Smooth muscle cell (in vitro differentiated cells): ENCODE measurements around the gene DLG2. TPM values are rescaled to one million over a fixed set of nuclear protein-coding genes. Genes with fewer than 3 reads are reported as not detected.

Source experiments
- DNase-seq: peaks from one replicate; lab custom pipeline; 2025; ENCODE audit not compliant: unreplicated experiment; lab: John Stamatoyannopoulos, UW
- H2AFZ ChIP-seq: fragments of 200-600 bp; sonication (generic); 2 replicates; pipeline ENCODE4 v1.6.0; 2016; ENCODE audit warnings: antibody characterized with exemption, low read depth, mild to moderate bottlenecking
- H3F3A ChIP-seq: fragments of 200-600 bp; sonication (generic); 2 replicates; pipeline ENCODE4 v1.6.0; 2017; ENCODE audit warnings: antibody characterized with exemption, low read depth
- H3K27ac ChIP-seq: fragments of 200-600 bp; sonication (generic); 2 replicates; pipeline ENCODE4 v1.5.1; 2016; ENCODE audit warnings: low read depth, mild to moderate bottlenecking
- H3K27me3 ChIP-seq: fragments of 200-600 bp; sonication (generic); 2 replicates; pipeline ENCODE4 v1.6.1; 2016; ENCODE audit warnings: low read depth, mild to moderate bottlenecking
- H3K36me3 ChIP-seq: fragments of 200-600 bp; sonication (generic); 2 replicates; pipeline ENCODE4 v1.5.1; 2016; ENCODE audit warnings: low read depth
- H3K4me1 ChIP-seq: fragments of 200-600 bp; sonication (generic); 2 replicates; pipeline ENCODE4 v1.5.1; 2016; ENCODE audit warnings: low read depth
- H3K4me2 ChIP-seq: fragments of 200-600 bp; sonication (generic); 2 replicates; pipeline ENCODE4 v1.6.0; 2016; ENCODE audit warnings: mild to moderate bottlenecking
- H3K4me3 ChIP-seq: fragments of 200-600 bp; sonication (generic); 2 replicates; pipeline ENCODE4 v1.5.1; 2016; ENCODE audit warnings: mild to moderate bottlenecking
- H3K79me2 ChIP-seq: fragments of 200-600 bp; sonication (generic); 2 replicates; pipeline ENCODE4 v1.6.0; 2016; ENCODE audit warnings: low read depth, mild to moderate bottlenecking
- H3K9ac ChIP-seq: fragments of 200-600 bp; sonication (generic); 2 replicates; pipeline ENCODE4 v1.6.0; 2016; ENCODE audit warnings: low read depth
- H3K9me3 ChIP-seq: fragments of 200-600 bp; sonication (generic); replicated peaks from 2 replicates; pipeline ENCODE4 v1.5.1; 2016; ENCODE audit warnings: low read depth
- H4K20me1 ChIP-seq: fragments of 200-600 bp; sonication (generic); 2 replicates; pipeline ENCODE4 v1.6.0; 2016; ENCODE audit warnings: low read depth
- CTCF ChIP-seq: fragments of 200-600 bp; sonication (generic); IDR thresholded peaks from 2 replicates; pipeline ENCODE4 v1.5.1; 2017; ENCODE audit warnings: borderline replicate concordance, mild to moderate bottlenecking, antibody characterized with exemption; ENCODE audit not compliant: insufficient read depth, poor library complexity, severe bottlenecking
- WGBS: methylation state at CpG from one replicate; pipeline ENCODE4 v1.1.7; 2016; ENCODE audit warnings: low lambda C conversion rate; 5-methylcytosine and 5-hydroxymethylcytosine counted together
- polyA plus RNA-seq: library from polyadenylated mRNA; unstranded; fragments of >200 nt; fragmentation: Nextera tagmentation; extraction: Ambion mirVana; gene quantifications from 2 replicates; pipeline ENCODE4 v1.2.1, GENCODE V29; 2016
- total RNA-seq: library from RNA; depleted of rRNA; stranded (reverse); fragments of >200 nt; gene quantifications from 2 replicates; pipeline ENCODE4 v1.2.3, GENCODE V29; 2014

The DLG2 gene
- total and polyA plus RNA-seq, 2 experiments from 2014 or later: 0.74 to 1.1 TPM

DNA sequence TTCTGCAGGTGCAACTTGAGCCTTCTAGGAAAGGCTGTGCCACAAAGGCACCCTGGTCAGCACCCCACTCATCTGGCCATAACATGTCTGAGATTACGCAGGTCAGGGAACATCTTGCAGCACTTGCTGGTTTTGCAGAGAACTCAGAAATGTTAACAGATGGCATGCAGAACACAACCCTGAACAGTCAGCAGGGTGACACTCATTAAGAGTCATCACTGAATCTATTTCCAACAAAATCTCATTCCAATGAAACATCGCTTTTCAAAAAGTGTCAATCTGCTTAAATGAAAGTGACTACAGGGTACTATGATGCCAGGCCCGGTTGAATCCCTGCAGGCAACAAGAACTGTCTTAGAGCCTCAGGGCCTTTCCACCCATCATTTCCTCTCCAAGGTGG, 1971.2 kb downstream of the DLG2 start:
- Histone ChIP-seq H3F3A (no peaks in the 10 kb centered on the region), H2AFZ (no peak overlapping the region), H3K4me3 (no peak overlapping the region), H4K20me1 (no peaks in the 10 kb centered on the region), H3K9me3 (no peaks in the 10 kb centered on the region), H3K27ac (no peak overlapping the region), H3K36me3 (no peaks in the 10 kb centered on the region), H3K27me3 (no peaks in the 10 kb centered on the region), H3K4me2 (no peak overlapping the region), H3K4me1 (no peaks in the 10 kb centered on the region), H3K79me2 (no peaks in the 10 kb centered on the region), H3K9ac (no peak overlapping the region)
- WGBS: 92% methylated on average over 3 of the region's 3 CpGs
- TF ChIP-seq CTCF: no peak
- DNase-seq: no peak

- Histone ChIP-seq H3F3A (no peaks in the 10 kb centered on the region), H3K9ac (no peak overlapping the region), H3K27me3 (no peaks in the 10 kb centered on the region), H3K4me1 (no peaks in the 10 kb centered on the region), H3K79me2 (no peaks in the 10 kb centered on the region), H3K4me2 (no peak overlapping the region), H2AFZ (no peak overlapping the region), H3K4me3 (no peak overlapping the region), H4K20me1 (no peaks in the 10 kb centered on the region), H3K27ac (no peak overlapping the region), H3K36me3 (no peaks in the 10 kb centered on the region), H3K9me3 (no peaks in the 10 kb centered on the region)
- 61% methylated on average over 1 of the region's 1 CpG for WGBS
- DNase-seq: no peak
- no peak for TF ChIP-seq CTCF
Observed at GRCh38 chr11:83649528-83649855, 1977.7 kb downstream of the DLG2 start.

GRCh38 chr11:83648610-83649527, 1978.3 kb downstream of the DLG2 start:
- 90% methylated on average over 2 of the region's 2 CpGs for WGBS
- Histone ChIP-seq H3K27me3 (no peaks in the 10 kb centered on the region), H3K9ac (no peak overlapping the region), H3K4me2 (no peak overlapping the region), H3K36me3 (no peaks in the 10 kb centered on the region), H3K4me3 (no peak overlapping the region), H3F3A (no peaks in the 10 kb centered on the region), H2AFZ (no peak overlapping the region), H3K9me3 (no peaks in the 10 kb centered on the region), H3K4me1 (no peaks in the 10 kb centered on the region), H3K27ac (no peak overlapping the region), H3K79me2 (no peaks in the 10 kb centered on the region), H4K20me1 (no peaks in the 10 kb centered on the region)
- DNase-seq: no peak
- TF ChIP-seq CTCF: no peak

- Histone ChIP-seq H3K36me3 (no peaks in the 10 kb centered on the region), H3K4me2 (no peak overlapping the region), H3K4me3 (no peak overlapping the region), H2AFZ (no peak overlapping the region), H3K27ac (no peak overlapping the region), H3K4me1 (no peaks in the 10 kb centered on the region), H3K9me3 (no peaks in the 10 kb centered on the region), H3K27me3 (no peaks in the 10 kb centered on the region), H4K20me1 (no peaks in the 10 kb centered on the region), H3F3A (no peaks in the 10 kb centered on the region), H3K9ac (no peak overlapping the region), H3K79me2 (no peaks in the 10 kb centered on the region)
- WGBS: 89% methylated on average over 3 of the region's 3 CpGs
- no peak for TF ChIP-seq CTCF
- DNase-seq: no peak
Observed at GRCh38 chr11:83645561-83645960, 1981.6 kb downstream of the DLG2 start.
